ENCODE measurements around the gene PLAU.

DNA sequence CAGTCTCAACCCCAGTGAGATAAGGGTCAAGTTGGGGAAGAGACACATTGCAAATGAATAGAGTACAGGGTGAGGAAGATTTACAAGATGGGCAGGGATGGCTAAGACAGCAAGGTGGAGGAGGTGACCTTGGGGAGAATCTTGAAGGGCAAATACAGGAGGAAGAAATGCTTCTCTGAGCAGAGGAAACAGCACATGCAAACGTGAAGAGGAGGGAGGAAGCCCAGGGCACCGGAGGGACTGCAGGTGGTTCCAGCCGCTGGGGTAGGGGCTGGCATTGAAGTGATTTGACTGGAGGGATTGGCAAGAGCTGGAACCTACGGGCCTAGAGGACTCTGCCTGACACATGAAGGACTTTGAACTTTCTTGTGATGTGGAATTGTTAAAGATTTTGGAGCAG is 14.6 kb downstream of the PLAU start:
- TF ChIP-seq, protein P1, sequence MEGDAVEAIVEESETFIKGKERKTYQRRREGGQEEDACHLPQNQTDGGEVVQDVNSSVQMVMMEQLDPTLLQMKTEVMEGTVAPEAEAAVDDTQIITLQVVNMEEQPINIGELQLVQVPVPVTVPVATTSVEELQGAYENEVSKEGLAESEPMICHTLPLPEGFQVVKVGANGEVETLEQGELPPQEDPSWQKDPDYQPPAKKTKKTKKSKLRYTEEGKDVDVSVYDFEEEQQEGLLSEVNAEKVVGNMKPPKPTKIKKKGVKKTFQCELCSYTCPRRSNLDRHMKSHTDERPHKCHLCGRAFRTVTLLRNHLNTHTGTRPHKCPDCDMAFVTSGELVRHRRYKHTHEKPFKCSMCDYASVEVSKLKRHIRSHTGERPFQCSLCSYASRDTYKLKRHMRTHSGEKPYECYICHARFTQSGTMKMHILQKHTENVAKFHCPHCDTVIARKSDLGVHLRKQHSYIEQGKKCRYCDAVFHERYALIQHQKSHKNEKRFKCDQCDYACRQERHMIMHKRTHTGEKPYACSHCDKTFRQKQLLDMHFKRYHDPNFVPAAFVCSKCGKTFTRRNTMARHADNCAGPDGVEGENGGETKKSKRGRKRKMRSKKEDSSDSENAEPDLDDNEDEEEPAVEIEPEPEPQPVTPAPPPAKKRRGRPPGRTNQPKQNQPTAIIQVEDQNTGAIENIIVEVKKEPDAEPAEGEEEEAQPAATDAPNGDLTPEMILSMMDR (IDR thresholded peaks at IDR 0.05; ENCODE audit: low read length), result no peak
- no peak for TF ChIP-seq EZH2 (optimal IDR thresholded peaks at IDR 0.05; ENCODE audit: low read depth, low read length)
- TF ChIP-seq EZH2phosphoT487 (IDR thresholded peaks at IDR 0.05; ENCODE audit: low read length), result no peak

Data from MM.1S (cell line).